CD4-positive, CD25-positive, alpha-beta regulatory T cell (primary cell): ENCODE results near the gene SPO11. TPM values are rescaled to one million over a fixed set of nuclear protein-coding genes. Genes with fewer than 3 reads are reported as not detected.

Experiments
- ATAC-seq, 2 donors: fragments of 150-1000 bp; cut with Tn5 transposase; one replicate each; pipeline ENCODE4 v1.10.0; 2021; ENCODE audit warnings: low read depth in 2 of 2, moderate number of reproducible peaks in 2 of 2, moderate library complexity in 1 of 2
- DNase-seq, 3 donors: peaks; one replicate each; pipeline versions ENCODE4 v3.0.0 to v3.0.0-alpha.2; 2012 to 2022; ENCODE audit warnings: mixed read lengths in 1 of 3
- H3K27ac ChIP-seq: one replicate; pipeline ENCODE4 v1.7.0; 2013; ENCODE audit warnings: mild to moderate bottlenecking, low read length; ENCODE audit not compliant: insufficient read depth, poor library complexity, severe bottlenecking
- H3K27me3 ChIP-seq: one replicate; pipeline ENCODE4 v1.7.0; 2013; ENCODE audit warnings: low read length; ENCODE audit not compliant: control insufficient read depth, insufficient read depth
- H3K36me3 ChIP-seq: one replicate; pipeline ENCODE4 v1.7.0; 2013; ENCODE audit warnings: mild to moderate bottlenecking, low read length, moderate library complexity; ENCODE audit not compliant: control insufficient read depth, insufficient read depth
- H3K4me1 ChIP-seq: 2 replicates; pipeline ENCODE4 v1.7.0; 2013; ENCODE audit warnings: mild to moderate bottlenecking, low read length; ENCODE audit not compliant: insufficient read depth, control insufficient read depth, poor library complexity, severe bottlenecking
- H3K4me3 ChIP-seq: one replicate; pipeline ENCODE4 v1.7.0; 2013; ENCODE audit warnings: low read depth, mild to moderate bottlenecking, low read length, moderate library complexity
- H3K9me3 ChIP-seq, 2 experiments: 1 replicate in 1 of 2; 2 replicates in 1 of 2; pipeline ENCODE4 v1.7.0; 2013; ENCODE audit warnings: low read length in 2 of 2, mild to moderate bottlenecking in 1 of 2, moderate library complexity in 1 of 2; ENCODE audit not compliant: control insufficient read depth in 2 of 2
- H3K27ac Mint-ChIP-seq, 3 donors: one replicate each; pipeline ENCODE4 v1.8.0; 2020 to 2022; ENCODE audit warnings: mild to moderate bottlenecking in 3 of 3, mixed read lengths in 3 of 3, moderate library complexity in 2 of 3
- H3K27me3 Mint-ChIP-seq: one replicate; pipeline ENCODE4 v1.8.0; 2022; ENCODE audit warnings: mild to moderate bottlenecking, mixed read lengths
- H3K36me3 Mint-ChIP-seq: one replicate; pipeline ENCODE4 v1.8.0; 2020; ENCODE audit warnings: mixed read lengths
- H3K4me1 Mint-ChIP-seq, 4 donors: one replicate each; pipeline ENCODE4 v1.8.0; 2020 to 2022; ENCODE audit warnings: mixed read lengths in 4 of 4, mild to moderate bottlenecking in 1 of 4
- H3K4me3 Mint-ChIP-seq, 4 donors: one replicate each; pipeline ENCODE4 v1.8.0; 2020 to 2022; ENCODE audit warnings: mild to moderate bottlenecking in 4 of 4, mixed read lengths in 4 of 4, moderate library complexity in 3 of 4
- H3K9me3 Mint-ChIP-seq, 7 donors: one replicate each; pipeline ENCODE4 v1.8.0; 2020 to 2022; ENCODE audit warnings: mixed read lengths in 7 of 7, mild to moderate bottlenecking in 3 of 7, moderate library complexity in 2 of 7
- polyA plus RNA-seq, 4 donors: library from polyadenylated mRNA; unstranded; fragments of 300-500 nt; fragmentation: Illumina TruSeq; gene quantifications; one replicate each; pipeline ENCODE4 v1.2.3, GENCODE V29; 2021
- total RNA-seq: library from RNA; stranded (reverse); gene quantifications from one replicate; pipeline ENCODE4 v1.2.3, GENCODE V29; 2022

Gene SPO11
- total and polyA plus RNA-seq, 5 donors from 2014 or later = not detected

DNA sequence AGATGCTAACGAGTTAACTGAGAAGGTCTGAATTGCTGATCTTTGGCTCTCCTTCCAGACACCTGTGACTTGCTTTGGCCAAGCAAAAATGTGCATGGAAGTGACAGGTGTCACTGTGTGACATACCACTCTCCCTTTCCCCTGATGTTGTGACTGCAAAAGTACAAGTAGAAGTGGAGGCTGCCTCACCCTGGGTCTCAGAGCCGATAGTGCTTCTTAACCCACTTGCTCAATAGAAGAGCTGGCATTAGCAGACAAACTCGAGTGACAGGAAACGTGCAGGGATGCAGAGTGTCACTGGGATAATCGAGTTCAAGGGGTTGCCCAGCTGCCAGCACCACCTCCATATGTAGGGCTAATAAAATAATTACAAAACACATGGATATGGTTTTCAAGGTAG is 16.4 kb upstream of the SPO11 start:
- ATAC-seq = no peak
- Histone ChIP-seq H3K4me1 (no peaks in the 10 kb centered on the region), H3K27me3 (no peaks in the 10 kb centered on the region), H3K27ac (no peak overlapping the region), H3K9me3 (no peaks in the 10 kb centered on the region), H3K36me3 (no peaks in the 10 kb centered on the region), H3K4me3 (no peak overlapping the region)
- Mint-ChIP-seq H3K27ac (no peak overlapping the region), H3K36me3 (no peaks in the 10 kb centered on the region), H3K4me3 (no peak overlapping the region), H3K4me1 (no peaks in the 10 kb centered on the region), H3K27me3 (peaks cover 19% of the 10 kb centered on the region), H3K9me3 (no peaks in the 10 kb centered on the region)
- no peak for DNase-seq

DNA sequence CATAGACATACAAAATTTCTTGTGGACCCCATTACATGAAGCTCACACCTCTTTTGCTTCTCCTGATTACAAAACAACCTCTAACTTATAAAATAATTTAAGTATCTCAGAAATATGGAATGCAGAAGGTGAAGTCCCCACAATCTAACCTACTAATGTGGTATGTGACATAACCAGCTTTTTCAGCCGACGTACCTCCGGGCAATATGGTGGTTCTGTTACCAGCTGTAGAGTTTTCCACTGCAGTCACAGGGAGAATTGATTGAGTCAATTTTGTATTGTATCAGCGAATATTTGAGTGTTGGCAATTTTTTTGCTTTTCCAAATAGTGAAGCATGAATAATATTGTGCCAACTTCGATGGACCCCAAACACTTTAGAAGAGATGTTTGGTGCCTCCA is 15.7 kb upstream of the SPO11 start:
- H3K9me3 ChIP-seq = no peaks in the 10 kb centered on the region
- no peak overlapping the region for H3K27ac ChIP-seq
- peaks cover 21% of the 10 kb centered on the region for H3K27me3 Mint-ChIP-seq
- ATAC-seq (no peak), DNase-seq (no peak)
- H3K4me3 Mint-ChIP-seq = no peak overlapping the region
- no peaks in the 10 kb centered on the region for H3K4me1 ChIP-seq
- no peaks in the 10 kb centered on the region for H3K36me3 ChIP-seq
- no peak overlapping the region for H3K4me3 ChIP-seq
- H3K27ac Mint-ChIP-seq = no peak overlapping the region
- no peaks in the 10 kb centered on the region for H3K27me3 ChIP-seq
- H3K36me3 Mint-ChIP-seq = no peaks in the 10 kb centered on the region
- no peaks in the 10 kb centered on the region for H3K4me1 Mint-ChIP-seq
- no peaks in the 10 kb centered on the region for H3K9me3 Mint-ChIP-seq

DNA sequence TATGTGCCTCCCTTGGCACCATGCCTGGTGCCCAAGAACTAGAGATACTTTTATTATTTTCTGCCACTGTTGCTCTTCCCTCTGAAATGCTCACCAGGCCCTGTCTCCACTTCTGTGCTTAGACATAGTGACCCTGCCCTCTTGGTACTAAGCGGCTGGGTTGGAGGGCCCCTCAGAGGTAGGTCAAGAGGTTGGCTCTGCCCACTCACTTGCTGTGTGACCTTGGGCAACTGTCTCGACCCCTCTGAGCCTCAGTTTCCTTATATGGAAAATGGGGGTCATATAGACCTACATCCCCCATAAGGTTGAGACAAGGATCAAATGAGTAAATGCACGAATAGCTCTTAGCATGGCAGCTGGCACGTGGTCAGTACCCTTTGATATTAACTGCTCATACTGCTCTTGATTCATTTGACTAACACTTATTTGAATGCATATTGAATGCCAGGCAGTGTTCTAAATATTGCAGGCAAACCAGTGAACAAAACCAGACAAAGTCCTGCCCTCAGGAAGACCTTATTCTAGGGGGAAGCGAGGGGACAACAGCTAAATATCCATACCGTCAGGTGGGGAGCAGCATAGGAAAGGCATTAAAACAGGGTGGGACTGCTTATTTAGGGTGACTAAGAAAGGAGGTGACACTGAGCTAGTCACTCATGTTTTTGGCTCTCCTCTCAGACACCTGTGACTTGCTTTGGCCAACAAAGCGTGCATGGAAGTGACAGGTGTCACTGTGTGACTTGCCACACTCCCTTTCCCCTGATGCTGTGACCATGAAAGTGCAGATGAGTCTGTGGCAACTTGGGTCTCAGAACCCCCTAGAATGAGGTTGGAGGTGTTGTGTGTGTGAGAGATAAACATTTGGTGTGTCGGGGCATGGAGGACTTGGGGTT is 14.3 kb upstream of the SPO11 start:
- Histone ChIP-seq H3K36me3 (no peaks in the 10 kb centered on the region), H3K4me1 (no peaks in the 10 kb centered on the region), H3K4me3 (no peak overlapping the region), H3K9me3 (no peaks in the 10 kb centered on the region), H3K27ac (no peak overlapping the region), H3K27me3 (peaks cover 8% of the 10 kb centered on the region)
- Mint-ChIP-seq H3K27ac (no peak overlapping the region), H3K4me1 (no peaks in the 10 kb centered on the region), H3K4me3 (no peak overlapping the region), H3K36me3 (no peaks in the 10 kb centered on the region), H3K27me3 (peaks cover 16% of the 10 kb centered on the region), H3K9me3 (no peaks in the 10 kb centered on the region)
- DNase-seq (no peak), ATAC-seq (no peak)

DNA sequence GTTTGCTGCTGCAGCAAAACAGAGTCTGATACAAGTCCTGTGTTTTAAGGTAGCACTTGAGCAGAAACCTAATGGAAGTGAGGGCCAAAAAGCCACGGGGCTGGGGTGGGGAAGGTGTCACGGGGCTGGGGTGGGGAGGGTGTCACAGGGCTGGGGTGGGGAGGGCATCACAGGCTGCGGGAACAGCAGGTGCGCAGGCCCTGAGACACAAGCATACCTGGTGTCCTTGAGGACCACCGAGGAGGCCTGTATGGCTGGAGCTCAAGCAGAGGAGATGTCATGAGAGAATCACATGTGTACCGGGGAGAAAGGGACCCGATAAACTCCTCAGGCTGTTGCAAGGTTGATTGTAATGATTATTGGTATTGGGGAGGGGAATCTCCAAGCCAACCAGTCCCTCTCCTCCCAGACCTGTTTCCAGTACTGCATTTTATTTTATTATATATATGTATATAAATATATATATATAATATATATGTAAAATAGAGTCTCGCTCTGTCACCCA is 13.6 kb upstream of the SPO11 start:
- Histone ChIP-seq H3K36me3 (no peaks in the 10 kb centered on the region), H3K4me1 (no peaks in the 10 kb centered on the region), H3K9me3 (no peaks in the 10 kb centered on the region), H3K27me3 (peaks cover 9% of the 10 kb centered on the region), H3K27ac (no peak overlapping the region), H3K4me3 (no peak overlapping the region)
- no peak overlapping the region for H3K27ac Mint-ChIP-seq
- no peak for ATAC-seq
- no peak overlapping the region for H3K4me3 Mint-ChIP-seq
- H3K27me3 Mint-ChIP-seq = peaks cover 21% of the 10 kb centered on the region
- H3K4me1 Mint-ChIP-seq = no peaks in the 10 kb centered on the region
- no peak for DNase-seq
- no peaks in the 10 kb centered on the region for H3K36me3 Mint-ChIP-seq
- no peaks in the 10 kb centered on the region for H3K9me3 Mint-ChIP-seq

DNA sequence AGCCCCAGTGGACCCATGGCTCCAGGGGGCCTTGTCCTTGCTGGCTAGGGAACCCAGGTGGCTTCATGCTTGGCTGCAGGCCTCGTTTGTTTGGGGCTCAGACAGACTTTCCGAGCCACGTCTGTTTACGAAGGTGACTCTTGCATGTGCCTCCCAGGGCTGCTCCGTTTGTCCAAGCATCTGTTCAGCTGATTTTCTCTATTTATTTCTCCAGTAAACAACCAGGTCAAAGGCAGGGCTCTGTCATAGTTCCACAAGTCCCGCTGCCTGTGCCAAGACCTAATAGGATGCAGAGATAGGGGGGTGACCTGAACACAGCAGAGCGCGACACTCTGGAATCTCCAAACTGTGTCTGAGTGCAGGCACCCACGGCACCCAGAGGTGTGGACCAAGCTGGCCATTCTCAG is 12.8 kb upstream of the SPO11 start:
- no peak overlapping the region for H3K4me3 ChIP-seq
- no peak for DNase-seq
- no peaks in the 10 kb centered on the region for H3K36me3 ChIP-seq
- no peaks in the 10 kb centered on the region for H3K36me3 Mint-ChIP-seq
- H3K27ac Mint-ChIP-seq = no peak overlapping the region
- no peak overlapping the region for H3K4me3 Mint-ChIP-seq
- H3K4me1 ChIP-seq = no peaks in the 10 kb centered on the region
- H3K27me3 Mint-ChIP-seq = peaks cover 28% of the 10 kb centered on the region
- no peak for ATAC-seq
- peaks cover 12% of the 10 kb centered on the region for H3K27me3 ChIP-seq
- no peak overlapping the region for H3K27ac ChIP-seq
- H3K9me3 ChIP-seq = no peaks in the 10 kb centered on the region
- no peaks in the 10 kb centered on the region for H3K4me1 Mint-ChIP-seq
- H3K9me3 Mint-ChIP-seq = no peaks in the 10 kb centered on the region

DNA sequence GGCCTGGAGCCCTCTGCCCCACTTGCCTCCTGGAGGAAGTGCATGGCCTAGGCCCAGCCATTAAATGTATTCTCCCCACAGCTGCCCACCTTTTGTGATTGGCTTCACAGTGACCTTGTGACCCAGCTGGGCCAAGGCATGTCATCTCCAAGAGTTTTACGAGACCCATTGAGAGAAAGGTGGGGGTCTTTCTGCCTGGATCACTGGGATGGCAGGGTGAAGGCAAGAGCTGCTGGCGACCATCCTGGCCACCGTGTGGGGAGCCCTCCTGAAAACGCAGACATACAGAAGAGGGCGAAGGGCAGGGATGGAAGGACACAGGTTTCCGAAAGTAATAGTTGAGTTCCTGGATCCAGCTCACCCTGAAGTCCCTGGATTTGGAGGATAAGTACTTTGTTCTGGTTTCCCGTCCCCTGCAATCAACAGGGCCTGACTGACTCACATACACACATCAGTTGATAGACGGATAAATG is 12.3 kb upstream of the SPO11 start:
- Mint-ChIP-seq H3K9me3 (peaks cover 0 to 2% (median 0%) of the 10 kb centered on the region in 7 donors), H3K4me1 (no peaks in the 10 kb centered on the region), H3K27me3 (peaks cover 34% of the 10 kb centered on the region), H3K36me3 (no peaks in the 10 kb centered on the region), H3K4me3 (no peak overlapping the region), H3K27ac (no peak overlapping the region)
- Histone ChIP-seq H3K27me3 (peaks cover 12% of the 10 kb centered on the region), H3K36me3 (no peaks in the 10 kb centered on the region), H3K4me1 (no peaks in the 10 kb centered on the region), H3K9me3 (no peaks in the 10 kb centered on the region), H3K4me3 (no peak overlapping the region), H3K27ac (no peak overlapping the region)
- DNase-seq (no peak), ATAC-seq (no peak)

DNA sequence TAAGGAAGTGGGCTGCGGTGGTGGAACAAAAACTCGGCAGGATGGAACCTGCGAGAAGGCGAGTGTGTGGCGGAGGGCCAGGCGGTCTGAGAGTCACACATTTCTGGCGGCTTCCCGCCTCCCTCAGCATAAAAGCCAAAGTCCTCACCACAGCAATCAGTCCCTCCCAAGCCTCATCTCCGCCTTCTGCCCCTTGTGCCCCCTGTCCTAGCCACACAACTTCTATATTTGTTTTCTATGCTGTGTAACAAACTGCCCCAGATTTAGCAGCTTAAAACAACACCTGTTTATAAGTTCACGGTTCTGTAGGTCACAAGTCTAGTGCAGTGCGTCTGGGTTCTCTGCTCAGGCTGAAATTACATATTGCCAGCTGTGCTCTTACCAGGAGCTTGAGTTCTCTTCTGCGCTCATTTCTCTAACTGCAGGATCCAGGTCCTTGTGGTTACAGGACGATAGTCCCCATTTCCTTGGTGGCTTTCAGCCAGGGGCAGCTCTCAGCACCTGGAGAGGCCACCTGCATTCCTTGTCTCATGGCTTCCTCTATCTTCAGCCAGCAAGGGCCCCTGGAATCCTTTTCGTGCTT is 11.7 kb upstream of the SPO11 start:
- H3K9me3 ChIP-seq = no peaks in the 10 kb centered on the region
- ATAC-seq = no peak
- no peaks in the 10 kb centered on the region for H3K36me3 ChIP-seq
- Mint-ChIP-seq H3K4me1 (no peaks in the 10 kb centered on the region), H3K4me3 (no peak overlapping the region), H3K27ac (no peak overlapping the region), H3K36me3 (no peaks in the 10 kb centered on the region), H3K27me3 (peaks cover 39% of the 10 kb centered on the region), H3K9me3 (peaks cover 0 to 2% (median 0%) of the 10 kb centered on the region in 7 donors)
- no peak overlapping the region for H3K4me3 ChIP-seq
- peaks cover 12% of the 10 kb centered on the region for H3K27me3 ChIP-seq
- H3K27ac ChIP-seq = no peak overlapping the region
- H3K4me1 ChIP-seq = no peaks in the 10 kb centered on the region
- DNase-seq = no peak
